Activated T-cell treated with anti-CD3 and anti-CD28 coated beads for 4 hours (primary cell): ENCODE measurements around the gene TCP10L.
"Not testable (repeated sequence)": the region's sequence is repeated elsewhere in the genome, so short reads cannot be mapped to it uniquely, and the experiment has no call there.

Source experiments
- DNase-seq: peaks from one replicate; pipeline ENCODE4 v3.0.0-alpha.2; 2020

Gene TCP10L

GRCh38 chr21:32549440-32549839 is 35.9 kb downstream of the TCP10L start:
- DNase-seq, result no peak

DNA sequence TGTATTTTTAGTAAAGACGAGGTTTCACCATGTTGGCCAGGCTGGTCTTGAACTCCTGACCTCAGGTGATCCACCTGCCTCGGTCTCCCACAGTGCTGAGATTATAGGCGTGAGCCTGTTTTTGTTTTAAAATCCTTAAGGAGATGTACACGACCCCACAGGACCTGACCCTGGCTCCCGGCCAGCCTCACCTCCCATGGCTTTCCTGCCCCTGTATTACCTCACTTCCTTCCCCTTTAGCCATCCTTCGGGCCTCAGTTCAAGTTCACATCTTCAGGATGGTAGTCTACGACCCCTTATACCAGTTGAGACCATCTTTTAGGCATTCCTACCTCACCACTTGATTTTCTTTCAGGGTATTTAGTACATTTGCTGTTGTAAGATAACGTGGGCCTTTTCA is 36.3 kb downstream of the TCP10L start:
- DNase-seq, result no peak

DNA sequence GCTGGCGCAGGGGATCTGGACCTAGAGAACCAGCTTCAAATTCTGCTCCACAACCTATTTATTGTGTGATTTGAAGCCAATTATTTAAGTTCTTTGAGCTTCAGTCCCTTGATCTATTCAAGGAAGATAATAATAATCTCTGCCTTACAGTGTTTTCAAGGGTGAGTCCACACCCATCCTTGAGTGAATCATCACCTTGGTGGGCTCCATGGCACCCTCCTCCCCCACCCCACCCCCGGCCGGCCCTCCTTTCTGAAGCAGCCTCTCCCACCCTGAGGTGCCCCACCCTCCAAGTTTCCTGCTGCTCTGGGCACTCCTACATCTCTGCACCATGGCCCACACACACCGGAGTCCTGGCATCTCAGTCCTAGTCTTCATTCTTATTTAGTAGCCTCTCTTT is 38.3 kb downstream of the TCP10L start:
- DNase-seq, result no peak

DNA sequence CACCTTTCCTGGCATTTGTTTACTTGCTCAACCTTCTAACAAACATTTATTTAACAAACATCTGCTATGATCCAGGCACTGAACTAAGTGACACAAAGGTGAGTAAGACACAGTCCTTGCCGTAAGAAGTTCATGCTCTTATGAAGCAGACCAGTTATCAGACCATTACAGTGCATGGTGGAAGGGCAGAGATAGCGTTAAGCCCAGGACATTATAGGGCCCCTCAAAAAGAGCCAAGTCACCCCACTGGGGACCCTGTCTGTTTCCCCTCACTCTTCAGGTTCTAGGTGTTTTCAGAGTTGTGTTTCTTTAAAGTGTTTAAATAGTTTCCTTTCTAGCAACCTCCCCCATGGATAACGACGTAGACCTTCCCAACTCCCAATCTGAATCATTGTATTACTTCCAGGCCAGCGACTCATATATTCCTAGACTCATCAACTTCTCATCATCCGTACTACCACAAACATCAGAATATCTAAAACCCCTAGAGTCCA is 39.3 kb downstream of the TCP10L start:
- DNase-seq, result no peak

- DNase-seq, result no peak
Measured at GRCh38 chr21:32544697-32545096, 40.6 kb downstream of the TCP10L start.

GRCh38 chr21:32543975-32544374 is 41.3 kb downstream of the TCP10L start:
- no peak for DNase-seq

- not testable (repeated sequence) for DNase-seq
Measured at GRCh38 chr21:32543056-32543455, 42.3 kb downstream of the TCP10L start.

- no peak for DNase-seq
Measured at GRCh38 chr21:32539378-32539777, 45.9 kb downstream of the TCP10L start.

- DNase-seq, result no peak
Measured at GRCh38 chr21:32538147-32538792, 47.1 kb downstream of the TCP10L start.

DNA sequence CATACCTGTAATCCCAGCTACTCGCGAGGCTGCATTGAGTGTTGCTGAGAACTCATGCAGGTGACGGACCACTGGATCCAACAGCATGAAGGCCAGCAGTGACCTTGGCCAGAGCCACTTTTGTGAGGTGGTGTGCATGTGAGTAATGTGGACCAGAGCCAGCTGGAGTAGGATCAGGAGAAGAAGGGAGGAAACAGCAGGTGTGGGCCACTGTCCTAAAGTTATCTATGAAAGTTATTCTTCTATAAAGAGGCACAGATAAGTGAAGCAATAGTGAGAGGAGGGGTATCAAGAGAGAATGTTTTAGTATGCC is 47.8 kb downstream of the TCP10L start:
- DNase-seq, result no peak

- DNase-seq, result no peak
Measured at GRCh38 chr21:32535612-32536011, 49.7 kb downstream of the TCP10L start.

DNA sequence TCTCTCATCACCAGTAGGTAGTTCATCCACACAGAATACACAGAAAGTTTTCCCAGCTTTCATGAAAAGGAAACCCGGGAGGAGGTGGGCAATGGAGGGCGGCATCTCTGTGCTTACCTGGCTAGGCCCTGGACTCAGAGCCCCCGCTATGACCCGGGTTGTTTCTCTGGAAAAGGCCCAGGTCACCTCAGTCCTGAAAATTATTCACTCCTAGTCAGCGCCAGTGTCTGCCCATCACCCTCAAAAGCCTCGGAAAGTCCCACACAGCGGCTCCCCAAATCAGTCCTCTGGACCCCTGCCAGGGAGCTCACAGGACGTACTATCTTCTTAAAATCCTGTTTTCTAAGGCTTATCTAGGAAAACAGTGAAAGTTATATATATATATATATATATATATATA is 51.2 kb downstream of the TCP10L start:
- DNase-seq, result no peak

- no peak for DNase-seq
Measured at GRCh38 chr21:32533611-32534010, 51.7 kb downstream of the TCP10L start.

DNA sequence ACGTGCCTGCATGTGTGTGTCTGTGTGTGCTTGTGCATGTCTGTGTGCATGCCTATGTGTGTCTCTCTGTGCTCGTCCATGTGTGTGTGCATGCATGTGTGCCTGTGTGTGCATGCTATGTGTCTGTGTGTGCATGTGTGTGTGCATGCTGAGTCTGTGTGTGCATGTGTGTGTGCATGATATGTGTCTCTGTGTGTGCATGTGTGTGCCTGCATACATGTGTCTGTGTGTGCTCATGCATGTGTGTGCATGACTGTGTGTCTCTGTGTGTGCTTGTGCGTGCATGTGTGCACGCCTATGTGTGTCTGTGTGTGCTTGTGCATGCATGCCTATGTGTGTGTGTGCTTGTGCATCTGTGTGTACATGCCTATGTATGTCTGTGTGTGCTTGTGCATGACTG is 52.3 kb downstream of the TCP10L start:
- no peak for DNase-seq

- DNase-seq, result no peak
Measured at GRCh38 chr21:32532636-32533035, 52.7 kb downstream of the TCP10L start.

GRCh38 chr21:32531561-32531960 is 53.8 kb downstream of the TCP10L start:
- DNase-seq, result not testable (repeated sequence)

DNA sequence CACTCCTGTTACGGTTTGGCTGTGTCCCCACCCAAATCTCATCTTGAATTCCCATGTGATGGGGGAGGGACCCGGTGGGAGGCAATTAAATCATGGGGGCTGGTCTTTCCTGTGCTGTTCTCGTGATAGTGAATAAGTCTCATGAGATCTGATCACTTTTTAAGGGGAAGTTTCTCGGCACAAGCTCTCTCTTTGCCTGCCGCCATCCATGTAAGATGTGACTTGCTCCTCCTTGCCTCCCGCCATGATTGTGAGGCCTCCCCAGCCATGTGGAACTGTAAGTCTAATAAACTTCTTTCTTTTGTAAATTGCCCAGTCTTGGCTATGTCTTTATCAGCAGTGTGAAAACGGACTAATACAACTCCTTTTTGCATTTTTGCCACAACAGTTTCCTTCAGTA is 54.5 kb downstream of the TCP10L start:
- DNase-seq, result not testable (repeated sequence)

- no peak for DNase-seq
Measured at GRCh38 chr21:32529679-32530078, 55.6 kb downstream of the TCP10L start.

- DNase-seq, result no peak
Measured at GRCh38 chr21:32525282-32525681, 60.0 kb downstream of the TCP10L start.

DNA sequence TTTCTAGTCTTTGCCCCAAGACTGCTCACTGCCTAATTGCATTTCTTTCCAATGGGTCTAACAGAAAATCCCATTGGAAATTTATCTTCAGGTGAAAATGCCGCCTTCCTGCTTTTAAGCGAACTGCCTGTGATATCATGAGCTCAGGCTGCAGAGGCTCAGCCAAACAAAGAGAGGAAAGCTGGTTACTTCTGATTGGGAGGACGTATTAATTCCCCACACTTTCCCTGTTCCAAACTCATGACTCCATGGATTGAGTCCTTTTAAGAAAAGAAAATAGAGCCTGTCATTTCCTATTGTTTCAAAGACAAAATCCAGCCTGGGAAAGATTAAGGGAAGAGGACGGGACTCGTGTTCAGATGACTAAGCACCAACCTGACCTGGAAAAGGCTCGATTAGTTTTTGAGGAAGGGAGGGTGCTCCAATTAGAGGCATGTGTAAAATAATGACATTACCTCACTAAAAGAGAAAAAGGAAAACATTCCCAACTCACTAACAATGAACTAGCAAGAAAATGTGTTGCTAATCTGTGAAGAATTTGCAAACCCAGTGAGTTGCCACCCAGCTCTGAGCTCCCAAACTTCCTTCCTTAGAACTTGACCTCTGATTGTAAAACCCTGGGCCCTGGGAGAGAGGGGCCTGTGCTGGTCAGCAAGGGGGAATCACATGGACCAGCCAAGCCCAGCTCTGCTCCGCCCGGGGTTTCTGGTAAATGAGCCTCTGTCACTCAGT is 61.2 kb downstream of the TCP10L start:
- no peak for DNase-seq
